ENCODE measurements around the gene SEC31B.

SEC31B gene

GRCh38 chr10:100490531-100490930 is 29.1 kb downstream of the SEC31B start:
- no peak for DNase-seq (ENCODE audit: low spot score)
- in situ Hi-C loops (cut with MboI; ENCODE audit: low sequenced_read_pairs, unreplicated experiment): no loop called here
- TF ChIP-seq CTCF (IDR thresholded peaks at IDR 0.05; ENCODE audit: borderline replicate concordance, control extremely low read depth, extremely low read depth, insufficient read depth, missing control alignments): no peak

GRCh38 chr10:100489396-100489795 is 30.3 kb downstream of the SEC31B start:
- in situ Hi-C loops (cut with MboI; ENCODE audit: low sequenced_read_pairs, unreplicated experiment): no loop called here
- DNase-seq (ENCODE audit: low spot score): no peak
- no peak for TF ChIP-seq CTCF (IDR thresholded peaks at IDR 0.05; ENCODE audit: borderline replicate concordance, control extremely low read depth, extremely low read depth, insufficient read depth, missing control alignments)

GRCh38 chr10:100487529-100487928 is 32.1 kb downstream of the SEC31B start:
- in situ Hi-C loops (cut with MboI; ENCODE audit: low sequenced_read_pairs, unreplicated experiment): no loop called here

GRCh38 chr10:100485801-100486495 is 33.7 kb downstream of the SEC31B start:
- no peak for DNase-seq (ENCODE audit: low spot score)
- in situ Hi-C loops (cut with MboI; ENCODE audit: low sequenced_read_pairs, unreplicated experiment): no loop called here

More at GRCh38 chr10:100487529-100487928, 32.1 kb downstream of the SEC31B start:
- no peak for TF ChIP-seq CTCF (IDR thresholded peaks at IDR 0.05; ENCODE audit: borderline replicate concordance, control extremely low read depth, extremely low read depth, insufficient read depth, missing control alignments)
- DNase-seq (ENCODE audit: low spot score): no peak

GRCh38 chr10:100485366-100485765 is 34.3 kb downstream of the SEC31B start:
- no peak for DNase-seq (ENCODE audit: low spot score)
- in situ Hi-C loops (cut with MboI; ENCODE audit: low sequenced_read_pairs, unreplicated experiment): no loop called here
- TF ChIP-seq CTCF (IDR thresholded peaks at IDR 0.05; ENCODE audit: borderline replicate concordance, control extremely low read depth, extremely low read depth, insufficient read depth, missing control alignments): no peak

More at GRCh38 chr10:100485801-100486495, 33.7 kb downstream of the SEC31B start:
- no peak for TF ChIP-seq CTCF (IDR thresholded peaks at IDR 0.05; ENCODE audit: borderline replicate concordance, control extremely low read depth, extremely low read depth, insufficient read depth, missing control alignments)

- no peak for DNase-seq (ENCODE audit: low spot score)
- TF ChIP-seq CTCF (IDR thresholded peaks at IDR 0.05; ENCODE audit: borderline replicate concordance, control extremely low read depth, extremely low read depth, insufficient read depth, missing control alignments): no peak
- in situ Hi-C loops (cut with MboI; ENCODE audit: low sequenced_read_pairs, unreplicated experiment): no loop called here
These were observed 35.6 kb downstream of the SEC31B start for GRCh38 chr10:100483876-100484666.
